SK-N-SH (cell line): Measurements from ENCODE around the gene BNC2.

Source experiments
- NFIC ChIP-seq: IDR thresholded peaks from 2 replicates; pipeline ENCODE4 v1.4.0; 2012; ENCODE audit warnings: borderline replicate concordance
- POLR2AphosphoS5 ChIP-seq: IDR thresholded peaks from 2 replicates; pipeline ENCODE4 v1.6.1; 2012; ENCODE audit warnings: low read depth, low read length
- TAF1 ChIP-seq: IDR thresholded peaks from 2 replicates; pipeline ENCODE4 v1.6.1; 2012; ENCODE audit warnings: low read depth, mild to moderate bottlenecking, low read length, moderate library complexity, borderline replicate concordance
- YY1 ChIP-seq: IDR thresholded peaks from 2 replicates; pipeline ENCODE4 v1.4.0; 2012; ENCODE audit warnings: low read depth, mild to moderate bottlenecking

DNA sequence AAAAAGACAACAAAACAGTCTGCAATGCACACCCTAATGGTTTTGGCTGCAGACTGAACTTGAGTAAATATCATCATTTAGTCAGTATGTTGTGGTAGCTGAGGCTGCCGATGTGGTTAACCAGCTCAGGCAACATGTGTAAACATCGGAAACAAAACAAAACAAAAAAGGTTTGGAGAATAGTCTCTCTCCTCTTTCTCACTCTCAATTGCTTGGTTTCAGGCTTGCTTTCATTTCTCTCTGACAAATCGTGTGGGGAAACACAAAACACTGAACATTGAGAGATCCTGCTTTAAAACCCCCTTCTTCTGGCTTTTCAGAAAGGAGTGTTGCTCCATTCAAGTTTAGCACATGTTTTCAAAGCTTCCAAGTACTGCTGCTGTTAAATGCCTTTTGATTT lies 453.3 kb downstream of the BNC2 start:
- TF ChIP-seq TAF1 (no peak), POLR2AphosphoS5 (no peak), YY1 (no peak), NFIC (no peak)
